GM21515 (cell line): ENCODE measurements around the gene CCDC30.

Experiments
- ATAC-seq: cut with Tn5 transposase; IDR thresholded peaks from one replicate; pipeline ENCODE4 v1.9.1; 2021; ENCODE audit not compliant: unreplicated experiment

Gene CCDC30

DNA sequence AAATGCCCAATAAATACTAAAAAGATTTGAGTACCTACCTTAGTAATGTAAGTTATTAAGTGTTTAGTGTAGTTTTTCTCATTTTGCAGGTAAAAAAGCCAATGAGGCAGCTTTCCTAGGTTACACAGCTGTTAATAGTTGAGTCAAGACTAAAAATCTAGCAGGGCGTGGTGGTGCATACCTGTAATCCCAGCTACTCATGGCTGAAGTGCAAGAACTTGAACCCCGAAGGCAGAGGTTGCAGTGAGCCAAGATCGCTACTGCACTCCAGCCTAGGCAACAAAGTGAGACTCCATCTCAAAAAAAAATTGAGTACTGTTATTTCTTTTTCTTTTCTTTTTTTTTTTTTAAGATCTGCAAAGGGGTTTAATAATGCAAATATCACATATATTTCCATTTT, 226.8 kb downstream of the CCDC30 start:
- ATAC-seq, result no peak

GRCh38 chr1:42690477-42691156, 227.5 kb downstream of the CCDC30 start:
- no peak for ATAC-seq

- ATAC-seq, result no peak
Observed at GRCh38 chr1:42691157-42691498, 228.0 kb downstream of the CCDC30 start.

GRCh38 chr1:42692461-42692860, 229.4 kb downstream of the CCDC30 start:
- no peak for ATAC-seq

GRCh38 chr1:42692911-42693310, 229.8 kb downstream of the CCDC30 start:
- ATAC-seq, result no peak

DNA sequence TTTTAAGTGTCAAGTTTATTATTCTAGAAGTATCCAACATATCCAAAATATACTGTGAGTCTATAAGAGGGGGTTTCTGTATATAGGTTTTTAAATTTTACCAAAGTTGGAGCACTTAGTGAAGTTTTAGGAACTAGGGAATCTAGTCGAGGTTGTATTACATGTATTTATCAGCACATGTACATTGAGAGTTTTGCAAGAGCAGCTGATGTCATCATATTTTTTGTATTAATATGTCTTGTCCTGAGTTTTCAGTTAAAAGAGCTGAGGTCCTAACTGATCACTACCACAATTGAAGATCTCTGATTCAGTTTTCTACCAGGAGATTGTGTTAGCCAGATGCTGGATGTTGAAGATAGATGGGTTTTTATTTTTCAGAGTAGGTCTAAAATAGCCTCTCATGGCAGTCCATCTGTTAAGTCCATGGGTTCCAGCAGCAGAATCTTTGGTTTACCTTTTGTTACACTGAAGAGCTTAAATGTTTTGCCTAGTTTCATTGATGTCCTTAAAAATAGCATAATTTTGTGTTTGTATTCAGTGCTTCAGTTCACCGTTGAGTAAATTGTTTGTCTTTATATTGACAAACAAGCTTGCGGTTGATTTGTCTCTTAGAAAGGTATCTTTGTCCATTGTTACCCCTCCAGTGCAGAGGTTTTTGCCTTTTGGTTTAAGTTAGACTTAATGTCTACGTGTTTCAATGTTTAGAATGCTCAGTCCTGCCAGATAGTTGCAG, 235.2 kb downstream of the CCDC30 start:
- no peak for ATAC-seq

GRCh38 chr1:42700006-42700405, 236.9 kb downstream of the CCDC30 start:
- no peak for ATAC-seq

DNA sequence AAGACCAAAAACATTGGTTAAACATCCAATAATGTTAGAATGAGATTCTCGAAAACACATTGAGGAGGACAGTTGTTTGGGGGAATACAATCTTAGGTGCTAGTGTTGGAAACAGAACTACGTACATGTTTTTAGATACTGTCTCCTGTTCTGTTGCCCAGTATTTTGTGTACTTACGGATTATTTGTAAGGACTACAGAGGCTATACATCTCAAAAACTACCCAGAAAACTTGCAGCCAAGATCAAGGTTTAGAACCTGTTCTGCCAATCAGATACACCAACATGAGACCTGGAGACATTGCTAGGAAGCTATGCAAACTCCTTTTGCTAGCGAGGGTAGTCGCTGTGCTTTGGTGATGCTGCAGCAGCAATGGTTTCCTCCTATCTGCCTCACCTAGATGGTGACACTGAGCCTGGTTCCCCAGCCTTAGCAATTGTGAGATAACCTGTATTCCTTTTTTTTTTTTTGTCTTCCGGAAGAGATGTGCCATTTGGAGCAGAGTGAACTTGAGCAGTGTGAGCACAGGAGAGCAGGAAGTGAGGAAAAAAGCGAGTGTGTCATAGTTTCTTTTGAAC, 240.9 kb downstream of the CCDC30 start:
- ATAC-seq, result no peak
